Progenitor cell of endocrine pancreas (in vitro differentiated cells): Measurements from ENCODE around the gene GNG8. TPM values are rescaled to one million over a fixed set of nuclear protein-coding genes. Genes with fewer than 3 reads are reported as not detected.

Source experiments
- DNase-seq: peaks from one replicate; pipeline ENCODE4 v3.0.0; 2021; ENCODE audit warnings: low spot score; ENCODE audit not compliant: unreplicated experiment
- H3K27ac Mint-ChIP-seq: 2 replicates; pipeline ENCODE4 v1.8.0; 2021; ENCODE audit warnings: mild to moderate bottlenecking, moderate library complexity, mixed read lengths
- H3K27me3 Mint-ChIP-seq: 2 replicates; pipeline ENCODE4 v1.8.0; 2021; ENCODE audit warnings: mixed read lengths
- H3K36me3 Mint-ChIP-seq: 2 replicates; pipeline ENCODE4 v1.8.0; 2022; ENCODE audit warnings: mixed read lengths; ENCODE audit not compliant: insufficient read depth
- H3K4me1 Mint-ChIP-seq: 2 replicates; pipeline ENCODE4 v1.8.0; 2021; ENCODE audit warnings: low read depth, mixed read lengths
- H3K4me3 Mint-ChIP-seq: 2 replicates; pipeline ENCODE4 v1.8.0; 2021; ENCODE audit warnings: low read depth, mild to moderate bottlenecking, moderate library complexity, mixed read lengths
- H3K9me3 Mint-ChIP-seq: 2 replicates; pipeline ENCODE4 v1.8.0; 2021; ENCODE audit warnings: low read depth, mixed read lengths
- total RNA-seq: library from RNA; stranded (reverse); gene quantifications from 2 replicates; pipeline ENCODE4 v1.2.1, GENCODE V29; 2021
- TF ChIP-seq, protein P1 (sequence below): fragments of 200-600 bp; sonication (generic); IDR thresholded peaks from one replicate; pipeline ENCODE4 v1.5.0; 2021; ENCODE audit warnings: antibody characterized with exemption, mild to moderate bottlenecking; ENCODE audit not compliant: unreplicated experiment

The GNG8 gene
- total RNA-seq, 1 donor from 2014 or later = not detected

DNA sequence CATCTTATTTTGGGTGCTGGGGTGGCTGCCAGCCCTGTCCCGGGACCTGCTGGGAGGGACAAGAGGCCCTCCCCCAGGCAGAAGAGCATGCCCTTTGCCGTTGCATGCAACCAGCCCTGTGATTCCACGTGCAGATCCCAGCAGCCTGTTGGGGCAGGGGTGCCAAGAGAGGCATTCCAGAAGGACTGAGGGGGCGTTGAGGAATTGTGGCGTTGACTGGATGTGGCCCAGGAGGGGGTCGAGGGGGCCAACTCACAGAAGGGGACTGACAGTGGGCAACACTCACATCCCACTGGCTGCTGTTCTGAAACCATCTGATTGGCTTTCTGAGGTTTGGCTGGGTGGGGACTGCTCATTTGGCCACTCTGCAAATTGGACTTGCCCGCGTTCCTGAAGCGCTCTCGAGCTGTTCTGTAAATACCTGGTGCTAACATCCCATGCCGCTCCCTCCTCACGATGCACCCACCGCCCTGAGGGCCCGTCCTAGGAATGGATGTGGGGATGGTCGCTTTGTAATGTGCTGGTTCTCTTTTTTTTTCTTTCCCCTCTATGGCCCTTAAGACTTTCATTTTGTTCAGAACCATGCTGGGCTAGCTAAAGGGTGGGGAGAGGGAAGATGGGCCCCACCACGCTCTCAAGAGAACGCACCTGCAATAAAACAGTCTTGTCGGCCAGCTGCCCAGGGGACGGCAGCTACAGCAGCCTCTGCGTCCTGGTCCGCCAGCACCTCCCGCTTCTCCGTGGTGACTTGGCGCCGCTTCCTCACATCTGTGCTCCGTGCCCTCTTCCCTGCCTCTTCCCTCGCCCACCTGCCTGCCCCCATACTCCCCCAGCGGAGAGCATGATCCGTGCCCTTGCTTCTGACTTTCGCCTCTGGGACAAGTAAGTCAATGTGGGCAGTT, 26.2 kb downstream of the GNG8 start:
- Mint-ChIP-seq H3K27ac (peak overlapping the region; percentile 67), H3K9me3 (no peaks in the 10 kb centered on the region), H3K4me1 (peaks cover 8% of the 10 kb centered on the region), H3K4me3 (no peak overlapping the region), H3K27me3 (peaks cover 3% of the 10 kb centered on the region), H3K36me3 (peaks cover 16% of the 10 kb centered on the region)
- TF ChIP-seq, protein P1, sequence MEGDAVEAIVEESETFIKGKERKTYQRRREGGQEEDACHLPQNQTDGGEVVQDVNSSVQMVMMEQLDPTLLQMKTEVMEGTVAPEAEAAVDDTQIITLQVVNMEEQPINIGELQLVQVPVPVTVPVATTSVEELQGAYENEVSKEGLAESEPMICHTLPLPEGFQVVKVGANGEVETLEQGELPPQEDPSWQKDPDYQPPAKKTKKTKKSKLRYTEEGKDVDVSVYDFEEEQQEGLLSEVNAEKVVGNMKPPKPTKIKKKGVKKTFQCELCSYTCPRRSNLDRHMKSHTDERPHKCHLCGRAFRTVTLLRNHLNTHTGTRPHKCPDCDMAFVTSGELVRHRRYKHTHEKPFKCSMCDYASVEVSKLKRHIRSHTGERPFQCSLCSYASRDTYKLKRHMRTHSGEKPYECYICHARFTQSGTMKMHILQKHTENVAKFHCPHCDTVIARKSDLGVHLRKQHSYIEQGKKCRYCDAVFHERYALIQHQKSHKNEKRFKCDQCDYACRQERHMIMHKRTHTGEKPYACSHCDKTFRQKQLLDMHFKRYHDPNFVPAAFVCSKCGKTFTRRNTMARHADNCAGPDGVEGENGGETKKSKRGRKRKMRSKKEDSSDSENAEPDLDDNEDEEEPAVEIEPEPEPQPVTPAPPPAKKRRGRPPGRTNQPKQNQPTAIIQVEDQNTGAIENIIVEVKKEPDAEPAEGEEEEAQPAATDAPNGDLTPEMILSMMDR = no peak
- no peak for DNase-seq

DNA sequence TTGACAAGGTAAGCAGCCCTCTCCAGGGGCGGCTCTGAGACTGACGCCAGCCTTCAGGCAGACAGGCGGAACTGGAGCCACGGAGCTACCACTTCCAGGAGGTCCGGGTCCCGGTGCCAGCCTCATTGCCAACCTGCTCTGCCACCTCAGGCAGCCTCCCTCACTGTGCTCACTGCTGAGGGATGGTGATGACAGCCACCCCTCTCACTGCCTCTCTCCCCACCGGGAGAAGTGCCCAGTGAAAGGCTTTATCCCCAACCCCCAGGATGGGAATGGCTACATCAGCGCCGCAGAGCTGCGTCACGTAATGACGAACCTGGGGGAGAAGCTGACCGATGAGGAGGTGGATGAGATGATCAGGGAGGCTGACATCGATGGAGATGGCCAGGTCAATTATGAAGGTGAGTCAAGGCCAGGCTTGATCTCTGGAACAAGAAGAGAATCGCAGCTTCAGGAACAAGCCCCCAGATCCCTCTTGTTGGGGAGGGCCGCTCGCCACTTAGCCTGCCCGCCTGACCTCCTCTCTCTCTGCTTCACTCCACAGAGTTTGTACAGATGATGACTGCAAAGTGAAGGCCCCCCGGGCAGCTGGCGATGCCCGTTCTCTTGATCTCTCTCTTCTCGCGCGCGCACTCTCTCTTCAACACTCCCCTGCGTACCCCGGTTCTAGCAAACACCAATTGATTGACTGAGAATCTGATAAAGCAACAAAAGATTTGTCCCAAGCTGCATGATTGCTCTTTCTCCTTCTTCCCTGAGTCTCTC, 27.2 kb downstream of the GNG8 start:
- no peak for DNase-seq
- Mint-ChIP-seq H3K9me3 (no peaks in the 10 kb centered on the region), H3K4me1 (peaks cover 13% of the 10 kb centered on the region), H3K27me3 (no peaks in the 10 kb centered on the region), H3K27ac (peak overlapping the region; percentile 38), H3K4me3 (no peak overlapping the region), H3K36me3 (peaks cover 16% of the 10 kb centered on the region)
- TF ChIP-seq, protein P1 = no peak

DNA sequence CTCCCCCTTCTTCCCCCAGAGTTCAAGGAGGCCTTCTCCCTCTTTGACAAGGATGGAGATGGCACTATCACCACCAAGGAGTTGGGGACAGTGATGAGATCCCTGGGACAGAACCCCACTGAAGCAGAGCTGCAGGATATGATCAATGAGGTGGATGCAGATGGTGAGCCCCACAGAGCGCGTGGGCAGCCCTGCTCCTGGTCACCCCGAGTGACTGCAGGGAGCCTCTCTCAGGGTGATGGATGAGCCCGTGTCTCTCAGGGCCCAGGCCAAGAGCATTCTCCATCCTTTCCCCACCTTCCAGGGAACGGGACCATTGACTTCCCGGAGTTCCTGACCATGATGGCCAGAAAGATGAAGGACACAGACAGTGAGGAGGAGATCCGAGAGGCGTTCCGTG, 27.8 kb downstream of the GNG8 start:
- peaks cover 19% of the 10 kb centered on the region for H3K4me1 Mint-ChIP-seq
- no peak overlapping the region for H3K4me3 Mint-ChIP-seq
- peaks cover 16% of the 10 kb centered on the region for H3K36me3 Mint-ChIP-seq
- no peak for DNase-seq
- no peaks in the 10 kb centered on the region for H3K9me3 Mint-ChIP-seq
- H3K27ac Mint-ChIP-seq = no peak overlapping the region
- no peaks in the 10 kb centered on the region for H3K27me3 Mint-ChIP-seq
- TF ChIP-seq, protein P1 = no peak

DNA sequence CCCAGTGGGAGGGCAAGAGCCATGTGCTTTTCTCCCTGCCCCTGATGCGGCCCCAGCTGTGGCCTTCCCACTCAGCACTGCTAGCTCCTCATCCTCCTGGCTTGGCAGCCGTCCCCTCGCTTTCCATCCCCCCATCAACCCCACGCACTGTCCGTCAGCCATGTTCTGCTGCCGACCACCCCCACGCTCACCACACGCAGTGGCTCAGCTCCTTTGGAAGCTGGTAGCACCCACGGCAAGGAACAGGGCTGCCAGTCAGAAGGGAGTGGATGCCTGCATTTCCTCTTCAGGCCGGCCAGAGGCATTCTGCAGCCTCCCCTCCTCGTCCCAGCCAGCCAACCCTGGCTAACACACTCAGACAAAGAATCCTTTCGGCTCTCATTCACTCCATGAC, 28.6 kb downstream of the GNG8 start:
- H3K4me3 Mint-ChIP-seq = no peak overlapping the region
- TF ChIP-seq, protein P1 = no peak

DNA sequence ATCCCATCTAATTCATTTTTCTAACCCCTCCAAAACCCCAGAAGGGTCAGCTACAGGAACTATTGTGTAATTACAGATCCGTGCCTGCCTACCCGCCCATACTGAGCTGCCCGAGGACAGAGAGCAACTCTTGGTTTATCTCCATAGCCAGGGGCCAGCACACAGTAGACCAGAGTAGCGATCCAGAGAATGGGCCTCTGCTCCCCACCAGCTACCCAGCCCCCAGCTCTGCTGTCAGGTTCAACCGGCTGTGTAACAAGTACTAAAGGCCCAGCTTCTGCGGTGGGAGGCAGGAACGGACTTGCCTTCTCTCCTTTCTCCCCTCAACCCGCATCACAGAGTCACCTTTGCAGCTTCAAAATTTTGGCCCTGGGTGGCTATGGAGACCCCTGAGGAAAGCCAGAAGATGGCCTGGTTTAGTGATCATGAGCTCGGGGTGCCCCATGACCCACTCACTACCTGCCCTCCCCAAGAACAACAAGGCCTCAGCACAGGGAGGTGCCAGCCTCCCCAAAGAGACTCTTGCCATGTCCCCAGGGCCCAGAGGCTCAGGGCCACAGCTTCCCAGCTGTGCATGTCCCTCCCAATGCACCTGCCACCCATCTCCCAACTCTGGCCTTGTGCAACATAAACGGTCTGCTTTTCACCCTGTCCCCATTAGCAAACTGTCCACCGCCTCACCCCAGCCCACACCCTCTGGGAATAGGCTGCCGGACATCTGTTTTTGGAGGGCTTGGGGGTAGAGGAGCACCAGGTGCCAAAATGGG, 29.1 kb downstream of the GNG8 start:
- Mint-ChIP-seq H3K9me3 (no peaks in the 10 kb centered on the region), H3K4me1 (peaks cover 32% of the 10 kb centered on the region), H3K27me3 (no peaks in the 10 kb centered on the region), H3K36me3 (peaks cover 16% of the 10 kb centered on the region), H3K4me3 (no peak overlapping the region), H3K27ac (peak overlapping the region; percentile 8)
- TF ChIP-seq, protein P1 = no peak
- no peak for DNase-seq

More for the DNA sequence above, 28.6 kb downstream of the GNG8 start:
- Mint-ChIP-seq H3K27me3 (no peaks in the 10 kb centered on the region), H3K36me3 (peaks cover 16% of the 10 kb centered on the region), H3K4me1 (peaks cover 27% of the 10 kb centered on the region), H3K9me3 (no peaks in the 10 kb centered on the region), H3K27ac (no peak overlapping the region)
- no peak for DNase-seq
